HG03159 (cell line): ENCODE results near the gene ROCK2.

Experiments used
- ATAC-seq: cut with Tn5 transposase; IDR thresholded peaks from one replicate; pipeline ENCODE4 v1.9.1; 2021; ENCODE audit warnings: mild to moderate bottlenecking, moderate library complexity; ENCODE audit not compliant: unreplicated experiment

The ROCK2 gene

DNA sequence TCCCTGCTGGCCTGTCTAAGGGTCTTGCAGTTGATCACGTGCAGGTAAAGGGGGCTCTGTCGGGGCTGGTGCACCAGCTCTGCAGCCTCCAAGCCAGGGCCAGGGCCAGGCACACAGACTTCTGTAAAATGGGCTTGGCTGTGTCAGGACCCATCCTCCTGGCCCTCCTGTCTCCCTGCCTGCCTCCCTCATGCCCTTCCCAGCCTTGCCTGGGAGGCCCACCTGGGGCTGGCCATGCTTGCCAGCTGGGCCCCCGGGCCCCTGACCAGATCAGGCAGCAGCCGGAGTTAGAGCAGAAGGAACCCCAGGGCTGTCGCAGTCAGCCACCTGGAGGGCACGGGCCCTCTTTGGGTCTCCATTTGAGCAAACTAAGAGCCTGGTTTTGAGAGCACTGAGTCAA lies 187.1 kb downstream of the ROCK2 start:
- no peak for ATAC-seq

DNA sequence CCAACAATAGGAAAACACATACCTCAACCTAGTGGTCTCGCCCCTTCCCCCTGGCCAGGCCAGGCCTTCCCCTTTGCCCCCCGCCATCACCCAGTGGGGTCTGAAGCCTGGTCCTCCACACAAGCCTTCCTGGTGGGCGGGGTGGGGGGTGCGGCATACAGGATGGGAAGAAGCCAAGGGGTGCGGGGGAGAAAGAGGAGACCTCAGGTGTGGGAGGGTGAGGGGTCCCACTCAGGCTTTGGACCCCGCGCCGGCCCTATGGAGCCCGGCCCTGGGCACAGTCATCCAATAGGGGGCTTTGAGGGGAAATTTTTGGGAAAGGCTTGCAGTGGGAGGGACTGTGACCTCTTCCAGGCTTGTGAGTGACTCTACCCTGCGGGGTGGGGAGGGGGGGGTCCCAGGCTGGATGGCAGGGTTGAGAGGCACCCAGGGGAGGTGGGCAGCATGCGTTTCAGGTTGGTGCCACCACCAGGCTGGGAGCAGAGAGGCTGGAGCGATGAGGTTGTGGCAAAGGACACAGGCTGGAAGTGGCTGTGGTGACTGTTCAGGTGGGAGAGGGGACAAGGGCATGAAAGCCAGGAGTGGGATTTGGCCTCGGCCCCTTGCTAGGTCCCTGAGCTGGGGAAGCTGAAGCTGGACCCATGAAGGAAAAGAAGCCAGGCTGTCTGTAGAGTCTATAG lies 187.9 kb downstream of the ROCK2 start:
- ATAC-seq = no peak

DNA sequence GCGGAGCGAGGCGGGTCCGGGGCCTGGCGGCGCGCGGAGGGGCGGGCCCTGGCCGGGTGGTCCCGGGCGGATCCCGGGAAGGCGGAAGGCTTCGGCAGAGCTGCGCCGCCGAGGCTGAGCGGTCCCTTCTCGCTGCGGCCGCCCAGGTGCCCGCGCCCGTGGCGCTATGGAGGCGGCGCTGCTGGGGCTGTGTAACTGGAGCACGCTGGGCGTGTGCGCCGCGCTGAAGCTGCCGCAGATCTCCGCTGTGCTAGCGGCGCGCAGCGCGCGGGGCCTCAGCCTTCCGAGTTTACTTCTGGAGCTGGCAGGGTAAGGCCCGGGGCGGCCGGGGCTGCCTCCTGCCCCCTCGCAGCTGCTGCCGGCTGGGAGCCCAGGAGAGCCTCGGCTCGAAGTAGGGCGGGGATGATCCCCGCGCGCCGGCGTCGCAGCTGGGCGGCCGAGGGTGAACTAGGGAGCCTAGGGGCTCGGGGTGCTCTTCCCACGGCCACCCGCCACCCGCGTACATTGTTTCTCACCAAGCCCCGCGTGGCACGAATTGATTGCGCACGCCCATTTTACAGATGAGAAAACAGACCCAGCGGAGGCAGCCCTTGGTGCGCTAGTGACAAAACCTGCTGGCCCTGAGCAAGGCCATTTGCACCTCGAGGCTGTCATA lies 188.9 kb downstream of the ROCK2 start, which contains the start of gene SLC66A3:
Gene SLC66A3 (plus strand): TSS at position 87 of the 655 bp plus-strand sequence. CDS start 80 bp downstream, at position 167.
- ATAC-seq = peak; percentile 86

DNA sequence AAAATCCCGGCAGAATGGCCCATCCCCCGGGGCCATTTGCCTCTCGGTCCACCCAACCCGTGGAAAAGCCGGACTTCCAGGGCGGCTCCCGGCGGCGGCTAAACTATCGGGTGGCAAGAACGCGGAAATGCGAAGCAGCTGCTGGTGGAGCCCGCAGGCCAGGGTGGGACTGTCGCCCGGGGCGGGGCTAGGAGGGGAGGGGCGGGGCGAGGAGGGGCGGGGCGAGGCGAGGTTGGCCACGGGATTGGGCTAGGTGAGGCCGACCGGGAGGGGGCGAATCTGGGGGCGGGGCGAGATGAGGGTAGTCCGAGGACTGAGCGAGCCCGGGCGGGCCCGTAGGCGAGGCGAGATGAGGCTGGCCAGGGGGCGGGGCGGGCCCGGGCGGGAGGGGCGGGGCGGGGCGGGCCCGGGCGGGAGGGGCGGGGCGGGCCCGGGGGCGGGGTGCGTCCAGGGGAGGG lies 189.5 kb downstream of the ROCK2 start:
- ATAC-seq = peak; percentile 65

DNA sequence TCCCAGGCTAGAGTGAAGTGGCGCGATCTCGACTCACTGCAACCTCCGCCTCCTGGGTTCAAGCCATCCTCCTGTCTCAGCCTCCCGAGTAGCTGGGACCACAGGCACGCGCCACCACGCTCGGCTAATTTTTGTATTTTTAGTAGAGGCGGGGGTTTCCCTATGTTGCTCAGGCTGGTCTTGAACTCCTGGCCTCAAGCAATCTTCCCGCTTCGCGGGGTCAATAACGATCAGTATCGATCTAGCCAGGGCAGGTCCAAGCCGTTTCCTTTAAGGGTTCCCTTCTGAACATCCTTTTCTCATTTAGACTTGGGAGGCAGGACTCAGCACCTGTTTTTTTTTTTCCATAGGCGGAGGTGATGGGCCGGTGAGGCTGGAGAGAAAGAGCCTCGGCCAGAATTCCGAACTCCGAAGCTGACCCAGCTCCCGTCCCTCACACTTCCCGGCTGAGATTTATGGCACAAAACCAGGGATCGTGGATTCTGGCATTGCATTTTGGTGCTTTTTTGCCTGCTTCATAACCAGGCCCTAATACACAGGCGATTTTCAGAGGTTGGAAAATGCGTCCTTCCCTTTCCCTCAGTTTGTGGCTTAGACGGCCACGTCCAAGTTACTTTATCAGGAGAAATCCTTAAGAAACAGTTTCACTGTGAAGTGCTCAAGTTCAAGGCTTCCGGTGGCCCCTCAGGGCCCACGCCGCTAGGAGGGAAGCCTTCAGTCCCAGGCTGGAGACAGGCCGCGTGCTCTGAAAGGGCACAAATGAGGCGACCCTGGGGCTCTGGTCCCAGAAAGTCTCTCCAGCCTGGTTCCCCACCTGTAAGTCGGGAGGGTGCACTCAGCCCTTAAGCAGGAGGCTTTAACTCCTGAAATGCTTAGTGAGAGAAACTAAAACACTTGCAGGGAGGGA lies 190.2 kb downstream of the ROCK2 start:
- ATAC-seq = peak; percentile 8

DNA sequence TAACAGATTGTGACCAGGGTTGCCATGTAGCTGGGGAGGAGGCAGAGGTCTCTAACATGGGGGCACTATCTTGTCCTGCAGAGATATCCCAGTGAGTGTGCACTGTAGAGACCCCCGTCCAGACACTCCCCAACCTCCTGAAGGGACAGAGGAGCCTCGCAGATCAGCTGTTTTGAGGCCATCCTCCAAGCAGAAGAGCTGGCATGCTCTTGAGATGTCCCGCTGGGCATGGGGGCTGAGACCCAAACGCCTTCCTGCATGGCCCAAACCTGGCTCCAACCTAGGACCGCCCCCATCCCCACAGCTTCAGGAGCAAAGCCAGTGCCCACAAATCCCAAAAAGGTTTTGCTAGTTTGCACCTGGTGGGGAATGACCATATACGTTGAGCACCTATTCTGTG lies 191.8 kb downstream of the ROCK2 start:
- no peak for ATAC-seq

DNA sequence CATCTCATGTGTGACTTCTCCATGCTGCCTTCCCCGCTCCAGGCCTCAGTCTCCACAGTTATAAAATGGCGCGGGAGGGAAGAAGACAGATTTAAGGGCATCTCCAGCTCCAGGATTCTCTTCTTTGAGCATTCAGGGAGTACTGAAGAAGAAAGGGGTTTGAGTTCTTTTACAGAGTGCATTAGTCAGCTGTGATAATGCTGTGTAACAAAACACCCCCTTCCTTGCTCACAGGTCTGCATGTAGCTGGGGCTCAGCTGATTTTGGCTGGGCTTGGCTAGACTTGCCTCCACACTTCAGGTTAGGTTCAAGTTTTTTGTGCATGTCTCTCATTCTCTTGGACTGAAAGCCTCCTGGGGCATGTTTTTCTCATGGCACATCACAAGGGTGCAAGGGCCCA lies 197.2 kb downstream of the ROCK2 start:
- ATAC-seq = no peak

DNA sequence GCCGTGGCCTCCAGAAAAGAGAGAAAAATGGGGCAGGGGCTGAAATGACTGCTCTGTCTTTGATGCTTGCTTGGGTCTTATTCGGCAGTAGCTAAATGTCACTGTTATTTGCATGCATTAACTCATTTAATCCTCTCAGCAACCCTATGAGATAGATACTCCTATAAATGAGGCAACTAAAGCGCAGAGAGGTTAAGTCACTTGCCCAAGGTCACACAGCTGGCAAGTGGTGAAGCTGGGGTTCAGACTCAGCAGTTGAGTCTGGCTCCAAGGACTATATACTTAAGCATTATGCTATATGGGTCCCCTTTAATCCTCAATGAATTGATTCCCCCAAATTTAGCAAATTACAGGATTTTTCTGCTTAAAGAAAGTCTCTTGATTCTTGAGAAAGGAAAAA lies 198.4 kb downstream of the ROCK2 start:
- no peak for ATAC-seq

DNA sequence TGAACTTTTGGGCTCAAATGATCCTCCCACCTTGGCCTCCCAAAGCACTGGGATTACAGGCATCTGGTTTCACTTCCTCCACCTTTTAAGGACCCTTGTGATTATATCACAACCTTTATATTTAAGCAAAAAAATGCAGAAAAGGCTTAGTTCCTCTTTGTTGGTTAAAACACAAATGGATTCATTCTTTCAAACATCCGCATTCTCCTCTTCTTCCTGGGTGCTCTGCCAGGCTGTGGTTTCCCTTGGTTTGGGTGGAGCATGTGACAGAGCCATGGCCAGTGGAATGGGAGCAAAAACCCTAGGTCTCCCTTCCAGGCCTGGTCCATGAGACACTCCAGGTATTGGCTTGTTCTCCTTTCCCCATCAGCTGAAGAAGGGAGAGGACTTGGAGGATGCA lies 199.1 kb downstream of the ROCK2 start:
- ATAC-seq = no peak

DNA sequence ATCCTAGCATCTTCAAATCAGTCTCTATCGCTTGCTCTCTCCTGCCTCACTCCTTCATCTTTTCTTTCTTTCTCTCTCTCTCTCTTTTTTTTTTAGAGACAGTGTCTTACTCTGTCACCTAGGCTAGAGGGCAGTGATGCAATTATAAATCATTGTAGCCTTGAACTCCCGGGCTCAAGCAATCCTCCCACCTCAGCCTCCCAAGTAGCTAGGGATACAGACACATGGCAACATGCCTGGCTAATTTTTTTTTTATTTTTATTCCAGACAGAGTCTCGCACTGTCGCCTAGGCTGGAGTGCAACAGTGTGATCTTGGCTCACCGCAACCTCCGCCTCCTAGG lies 199.7 kb downstream of the ROCK2 start:
- no peak for ATAC-seq

DNA sequence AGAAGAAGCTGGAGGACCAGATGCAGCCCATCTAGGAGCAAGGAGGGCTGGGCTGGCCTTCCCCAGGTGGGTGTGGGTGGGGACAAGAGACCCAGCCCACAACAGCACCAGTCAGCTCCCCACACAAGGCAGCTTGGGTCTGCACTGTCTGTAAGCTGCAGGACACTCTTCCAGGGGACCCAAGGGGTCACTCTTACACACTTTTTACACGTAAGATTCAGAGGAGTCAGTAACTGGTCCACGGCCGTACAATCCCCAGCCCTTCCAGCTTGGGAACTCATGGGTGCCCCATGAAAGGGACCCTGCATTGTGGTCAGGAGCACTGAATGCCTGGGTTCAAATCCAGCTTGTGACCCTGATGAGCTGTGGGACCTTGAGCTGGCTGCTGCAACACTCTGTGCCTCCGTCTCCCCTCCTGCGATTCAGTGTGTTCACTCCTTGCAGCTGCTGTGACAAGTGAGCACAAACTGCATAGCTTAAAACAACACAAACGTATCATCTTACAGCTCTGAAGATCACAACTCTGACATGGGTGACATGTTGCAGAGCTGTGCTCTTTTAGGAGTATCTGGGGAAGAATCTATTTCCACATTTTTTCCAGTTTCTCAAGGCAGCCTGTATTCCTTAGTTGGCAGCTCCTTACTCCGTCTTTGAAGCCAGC lies 200.2 kb downstream of the ROCK2 start:
- no peak for ATAC-seq

DNA sequence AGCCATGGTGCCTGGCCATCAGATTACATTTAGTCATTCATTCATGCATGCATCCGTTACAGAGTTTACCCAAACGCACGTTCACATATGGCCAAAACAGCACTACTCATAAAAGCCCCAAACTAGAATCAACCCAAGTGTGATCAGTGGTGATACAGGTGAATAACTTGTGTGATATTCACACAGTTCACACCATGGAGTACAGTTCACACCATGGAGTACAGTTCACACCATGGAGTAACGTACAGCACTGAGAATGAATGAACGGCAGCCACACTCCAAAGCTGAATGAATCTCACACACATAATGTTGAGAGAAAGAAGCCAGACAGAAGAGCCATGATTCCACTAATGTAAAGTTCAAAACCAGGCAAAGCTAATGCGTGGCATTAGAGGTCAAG lies 201.4 kb downstream of the ROCK2 start:
- ATAC-seq = no peak

DNA sequence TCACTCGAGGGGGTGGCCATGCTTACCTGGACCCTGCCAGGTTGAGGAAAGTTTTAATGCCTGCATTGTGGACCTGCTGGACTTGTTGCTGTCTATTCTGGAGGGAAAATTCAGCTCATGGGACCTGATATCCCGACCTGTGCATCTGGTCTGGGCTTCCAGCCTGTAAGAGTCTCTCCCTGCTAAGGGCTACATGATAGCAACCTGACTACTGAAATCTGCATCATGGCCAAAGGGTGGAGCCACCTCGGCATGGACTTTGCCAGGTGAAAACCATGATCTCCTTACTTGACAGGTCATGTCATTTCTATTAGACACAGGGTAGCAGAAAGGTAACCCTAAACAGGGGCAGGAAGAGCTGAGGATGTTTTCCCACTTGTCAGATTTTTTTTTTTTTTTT lies 202.1 kb downstream of the ROCK2 start:
- ATAC-seq = no peak

DNA sequence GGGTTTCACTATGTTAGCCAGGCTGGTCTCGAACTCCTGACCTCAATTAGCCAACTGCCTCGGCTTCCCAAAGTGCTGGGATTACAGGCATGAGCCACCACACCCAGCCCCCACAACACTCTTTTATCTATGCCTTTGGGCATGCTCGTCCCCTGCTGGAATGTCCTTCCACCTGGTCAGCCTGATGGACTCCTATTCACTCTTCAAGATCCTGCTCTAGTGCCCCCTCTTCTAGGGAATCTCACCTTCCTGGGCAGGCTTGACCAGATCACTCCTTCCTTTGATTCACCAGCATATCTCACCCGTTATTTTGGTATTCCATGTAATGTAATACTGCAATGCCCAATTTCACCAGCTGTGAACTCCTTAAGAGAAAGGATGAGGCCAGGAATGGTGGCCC lies 203.1 kb downstream of the ROCK2 start:
- no peak for ATAC-seq

DNA sequence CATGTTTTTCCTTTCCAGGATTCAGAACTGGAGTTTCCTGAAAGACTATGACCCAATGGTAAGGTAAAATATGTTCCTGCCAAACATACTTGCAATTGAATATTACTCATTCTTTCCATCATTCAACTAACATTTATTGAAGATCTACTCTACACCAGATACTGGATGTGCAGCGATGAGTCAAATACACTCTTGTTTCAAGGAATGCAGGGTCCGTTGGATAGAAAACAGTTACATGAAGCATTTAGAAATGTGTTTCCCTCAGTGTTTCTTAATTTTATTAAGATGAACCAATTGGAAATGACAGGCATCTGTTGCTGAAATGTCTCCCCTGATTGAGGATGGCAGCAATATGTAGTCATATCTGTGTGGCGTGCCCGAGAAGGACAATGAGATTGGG lies 203.9 kb downstream of the ROCK2 start:
- ATAC-seq = no peak

DNA sequence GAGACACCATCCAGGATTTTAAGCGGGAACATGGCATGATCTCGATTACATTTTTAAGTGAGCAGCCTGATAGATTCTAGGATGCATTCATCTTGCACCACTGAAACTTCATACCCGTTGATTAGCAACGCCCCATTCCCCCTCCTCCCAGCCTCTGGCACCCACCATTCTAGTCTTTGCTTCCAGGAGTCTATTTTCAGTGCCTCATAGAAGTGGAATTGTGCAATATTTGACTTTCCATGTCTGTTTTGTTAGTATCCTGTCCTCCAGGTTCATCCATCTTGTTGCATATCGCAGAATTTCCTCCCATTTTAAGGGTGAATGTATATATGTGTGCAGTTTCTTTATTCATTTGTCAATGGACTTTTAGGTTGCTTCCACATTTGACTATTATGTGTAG lies 210.1 kb downstream of the ROCK2 start:
- ATAC-seq = no peak

DNA sequence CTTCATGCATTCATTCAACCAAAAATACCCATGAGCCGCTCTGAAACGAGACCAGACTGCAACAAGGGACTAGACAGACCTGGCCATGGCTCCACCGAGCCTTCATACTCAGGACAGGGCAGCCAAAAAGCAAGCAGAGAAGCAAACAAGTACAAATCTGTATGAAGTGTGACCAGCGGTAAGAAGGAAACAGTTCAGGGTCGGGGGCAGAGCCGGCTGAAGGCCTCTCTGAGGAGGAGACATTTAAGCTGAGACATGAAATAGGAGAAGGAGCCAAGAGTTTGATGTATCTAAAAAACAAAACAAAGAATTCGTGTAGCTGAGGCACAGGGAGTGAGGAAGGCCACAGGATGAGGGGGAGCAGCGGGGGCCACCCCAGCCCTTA lies 210.5 kb downstream of the ROCK2 start:
- ATAC-seq = no peak

DNA sequence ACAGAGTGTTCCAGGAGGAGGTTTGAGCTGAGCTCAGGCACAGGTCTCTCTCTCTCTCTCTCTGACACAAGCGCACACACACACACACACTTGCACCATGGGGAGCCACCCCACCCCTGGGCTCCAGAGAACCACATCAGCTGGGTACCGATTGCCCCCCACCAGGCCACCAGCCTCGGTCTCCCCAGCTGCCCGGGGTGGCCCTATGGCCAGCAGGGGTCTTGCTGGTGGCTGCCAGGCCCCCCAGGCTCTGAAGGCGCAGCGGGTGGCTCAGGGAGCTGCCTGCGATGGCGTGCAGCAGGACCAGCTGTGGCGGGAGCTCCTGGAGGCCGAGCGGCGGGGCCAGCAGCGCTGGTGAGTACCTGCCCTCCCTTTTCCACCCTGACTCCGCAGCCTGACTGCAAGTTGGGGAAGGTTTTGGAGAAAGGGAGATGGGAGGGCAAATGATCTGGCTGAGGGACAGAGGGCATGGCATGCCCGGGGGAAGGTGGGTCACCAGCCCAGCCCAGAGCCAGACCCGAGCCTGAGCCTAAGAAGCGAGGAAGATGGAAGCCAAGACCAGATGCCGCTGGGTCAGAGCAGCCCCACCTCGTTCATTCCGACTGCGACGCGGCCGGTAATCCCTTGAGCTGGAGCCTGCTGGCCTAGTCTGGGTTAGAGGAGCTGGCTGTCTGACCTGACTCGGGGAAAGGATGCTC lies 211.0 kb downstream of the ROCK2 start:
- no peak for ATAC-seq

DNA sequence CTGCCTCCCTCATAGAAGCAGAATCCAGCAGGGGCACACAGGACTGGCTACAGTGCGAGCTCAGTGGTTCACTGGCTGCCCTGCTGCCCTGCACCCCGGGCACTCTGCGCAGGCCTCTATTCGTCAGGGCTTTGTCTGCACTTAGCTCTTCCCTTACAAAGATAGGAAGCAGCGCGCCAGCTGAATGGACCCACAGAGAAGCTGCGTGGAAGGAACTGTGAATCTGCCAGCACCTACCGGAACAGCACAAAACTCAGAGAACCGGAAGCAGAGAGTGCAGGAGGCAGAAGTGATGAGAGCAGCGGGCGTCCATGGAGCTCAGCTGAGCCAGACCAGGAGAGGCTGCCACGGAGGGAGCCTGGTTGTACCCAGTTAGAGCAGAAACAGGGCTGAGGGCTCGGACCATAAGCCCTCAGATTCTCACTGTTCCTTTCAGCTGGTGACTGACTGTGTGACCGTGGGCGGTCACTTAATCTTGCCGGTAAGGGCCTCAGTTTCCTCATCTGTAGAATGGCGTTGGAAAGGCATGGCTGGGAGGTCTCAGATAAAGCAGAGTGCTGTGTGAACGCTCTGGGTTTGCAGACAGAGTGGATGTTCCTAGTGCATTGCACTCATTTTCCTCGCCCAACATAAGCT lies 212.3 kb downstream of the ROCK2 start:
- no peak for ATAC-seq
